ENCODE results near the gene SH3RF3.

SH3RF3 gene

GRCh38 chr2:109185821-109186570 is 57.0 kb downstream of the SH3RF3 start:
- no peak for DNase-seq

DNA sequence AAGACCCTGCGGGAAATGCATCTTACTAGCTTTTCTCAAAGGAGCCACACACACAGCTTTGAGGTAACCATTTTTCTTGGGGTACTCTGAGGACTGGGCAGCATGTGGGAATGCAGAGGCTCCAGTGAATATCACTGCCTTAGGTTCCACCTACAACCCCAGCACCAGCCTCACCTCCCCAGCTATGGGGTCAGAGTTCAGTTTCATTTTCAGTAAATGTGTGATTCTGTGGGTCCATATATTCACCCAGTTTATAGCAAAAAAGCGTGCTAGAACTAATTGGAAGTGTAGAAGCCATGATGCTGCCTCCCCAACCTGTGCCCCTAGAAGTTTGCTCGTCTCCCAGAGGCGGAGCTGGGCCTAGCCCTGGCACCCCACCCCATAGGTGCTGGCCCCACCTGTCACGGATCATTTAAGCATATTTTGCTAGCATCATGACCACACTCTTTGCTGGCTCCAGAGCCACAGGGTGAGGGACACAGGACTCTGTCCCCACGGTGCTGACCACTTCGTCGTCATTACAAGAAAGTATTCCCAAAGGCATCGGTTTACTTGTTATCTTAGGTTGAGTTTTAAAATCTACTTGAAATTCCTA is 57.7 kb downstream of the SH3RF3 start:
- DNase-seq: no peak

- no peak for DNase-seq
Measured at GRCh38 chr2:109187711-109188495, 58.9 kb downstream of the SH3RF3 start.

GRCh38 chr2:109188496-109188890 is 59.5 kb downstream of the SH3RF3 start:
- no peak for DNase-seq

GRCh38 chr2:109188898-109189297 is 59.9 kb downstream of the SH3RF3 start:
- no peak for DNase-seq

DNA sequence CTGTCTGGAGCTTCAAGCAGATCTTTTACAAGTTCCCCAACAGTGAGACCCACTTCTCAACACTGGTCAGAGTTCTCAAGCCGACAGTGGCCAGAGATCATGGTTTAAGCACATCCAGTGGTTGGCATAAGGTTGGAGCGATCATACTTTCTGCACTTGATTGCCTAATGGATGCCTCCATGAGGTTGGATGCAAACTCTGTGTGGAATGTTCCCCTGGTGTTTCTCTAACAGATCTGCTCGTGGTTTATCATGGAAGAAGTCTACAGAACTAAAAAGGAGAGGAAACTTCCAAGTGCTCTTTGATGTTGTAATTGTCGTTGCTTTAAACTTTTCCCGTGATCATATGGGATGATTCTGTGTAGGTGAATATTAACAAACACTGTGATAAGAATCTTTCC is 60.7 kb downstream of the SH3RF3 start:
- DNase-seq: no peak

DNA sequence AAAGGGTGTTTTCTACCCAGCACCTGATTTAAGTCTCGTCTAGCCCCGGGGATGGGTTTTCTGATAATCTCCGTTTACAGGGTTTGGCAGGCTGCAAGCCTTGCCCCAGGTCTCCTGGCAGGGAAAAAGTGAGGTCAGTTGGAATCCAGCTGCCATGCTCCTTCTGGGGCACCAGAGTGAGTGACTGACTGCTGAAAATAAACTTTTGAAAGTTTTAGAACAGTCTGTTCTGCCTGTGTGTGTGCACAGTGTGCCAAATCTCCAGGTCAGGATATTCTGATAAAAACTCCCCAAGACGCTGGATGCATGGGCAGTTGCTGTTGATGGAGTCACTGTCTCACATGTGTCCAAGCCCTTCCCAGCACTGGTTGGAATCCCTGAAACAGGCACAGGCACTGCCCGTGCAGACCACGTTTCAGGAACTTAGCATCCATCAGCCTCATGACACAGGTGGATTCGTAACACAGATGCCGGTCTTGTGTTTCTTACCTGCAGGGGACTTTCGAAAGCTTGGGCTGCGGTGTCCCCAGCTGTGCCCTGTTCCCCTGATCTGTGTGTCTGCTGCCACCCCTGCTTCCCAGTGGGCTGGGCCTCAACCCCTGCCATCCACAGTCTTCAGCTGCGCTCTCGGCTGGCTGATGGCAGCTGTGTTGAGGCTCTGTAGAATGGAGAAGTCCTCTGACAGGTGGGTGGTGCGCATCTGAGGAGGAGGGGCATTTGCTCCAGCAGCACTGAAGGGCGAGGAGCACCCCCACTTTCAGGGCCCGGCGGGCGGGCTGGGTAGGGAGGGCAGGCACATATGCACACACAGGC is 65.0 kb downstream of the SH3RF3 start:
- no peak for DNase-seq

DNA sequence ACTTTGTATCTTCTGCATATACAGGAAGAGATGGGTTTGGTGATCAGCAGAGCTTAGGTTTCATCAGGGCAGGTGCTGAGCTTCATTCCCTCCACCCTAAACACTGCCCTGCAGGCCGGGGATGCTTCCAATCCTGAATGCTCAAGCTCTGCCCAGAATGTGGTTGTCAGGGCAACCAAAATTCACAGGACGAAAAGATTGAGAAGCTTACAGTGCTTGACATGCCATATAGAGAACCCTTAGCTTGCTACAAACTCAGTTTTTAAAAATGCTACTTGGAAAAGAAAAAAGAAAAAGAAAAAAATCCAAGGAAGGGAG is 65.6 kb downstream of the SH3RF3 start:
- no peak for DNase-seq

- no peak for DNase-seq
Measured at GRCh38 chr2:109195193-109196045, 66.4 kb downstream of the SH3RF3 start.

- no peak for DNase-seq
Measured at GRCh38 chr2:109196081-109196875, 67.3 kb downstream of the SH3RF3 start.

DNA sequence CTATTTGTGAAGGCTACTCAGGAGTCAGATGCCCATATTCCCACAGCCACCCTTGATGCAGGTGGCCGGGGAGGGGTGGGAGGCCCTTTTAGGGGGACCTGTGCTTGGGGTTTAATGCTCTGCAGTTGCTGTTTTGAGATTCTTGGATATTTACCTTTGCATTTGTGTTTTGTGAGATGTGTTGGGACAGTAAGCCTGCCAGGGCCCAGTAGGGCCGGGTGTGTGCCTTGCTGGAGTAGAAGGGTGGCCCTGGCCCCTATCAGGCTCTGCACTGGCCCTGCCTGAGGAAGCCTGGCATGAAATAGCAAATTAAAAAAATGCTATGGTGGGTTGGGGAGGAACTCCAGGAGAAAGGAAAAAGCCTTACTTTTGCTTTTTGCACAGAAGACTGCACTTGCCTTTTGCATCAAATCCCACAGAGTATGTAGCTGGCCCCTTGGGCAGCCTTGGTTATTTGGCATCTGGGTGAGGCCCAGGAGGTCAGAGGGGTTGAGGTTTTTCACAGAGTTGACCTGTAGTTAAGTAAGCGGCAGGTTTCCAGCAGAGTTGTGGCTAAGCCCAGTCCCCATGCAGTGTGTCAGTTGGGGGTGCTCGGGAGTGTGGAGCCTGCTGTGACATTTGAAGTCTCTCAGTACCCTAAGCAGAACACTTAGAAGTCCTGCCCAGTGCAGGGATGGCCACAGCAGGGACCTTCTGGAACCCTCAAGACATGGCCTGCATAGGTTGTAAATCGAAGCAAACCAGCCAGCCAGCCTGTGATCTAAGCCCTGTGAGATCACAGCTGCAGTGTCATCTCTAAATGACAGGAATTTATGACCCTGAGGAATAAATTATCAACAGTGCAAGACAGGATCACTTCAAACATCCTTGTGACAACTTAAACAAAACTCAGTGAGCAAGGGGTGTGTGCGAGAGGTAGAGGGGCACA is 68.8 kb downstream of the SH3RF3 start:
- no peak for DNase-seq

- no peak for DNase-seq
Measured at GRCh38 chr2:109199790-109200189, 70.8 kb downstream of the SH3RF3 start.

DNA sequence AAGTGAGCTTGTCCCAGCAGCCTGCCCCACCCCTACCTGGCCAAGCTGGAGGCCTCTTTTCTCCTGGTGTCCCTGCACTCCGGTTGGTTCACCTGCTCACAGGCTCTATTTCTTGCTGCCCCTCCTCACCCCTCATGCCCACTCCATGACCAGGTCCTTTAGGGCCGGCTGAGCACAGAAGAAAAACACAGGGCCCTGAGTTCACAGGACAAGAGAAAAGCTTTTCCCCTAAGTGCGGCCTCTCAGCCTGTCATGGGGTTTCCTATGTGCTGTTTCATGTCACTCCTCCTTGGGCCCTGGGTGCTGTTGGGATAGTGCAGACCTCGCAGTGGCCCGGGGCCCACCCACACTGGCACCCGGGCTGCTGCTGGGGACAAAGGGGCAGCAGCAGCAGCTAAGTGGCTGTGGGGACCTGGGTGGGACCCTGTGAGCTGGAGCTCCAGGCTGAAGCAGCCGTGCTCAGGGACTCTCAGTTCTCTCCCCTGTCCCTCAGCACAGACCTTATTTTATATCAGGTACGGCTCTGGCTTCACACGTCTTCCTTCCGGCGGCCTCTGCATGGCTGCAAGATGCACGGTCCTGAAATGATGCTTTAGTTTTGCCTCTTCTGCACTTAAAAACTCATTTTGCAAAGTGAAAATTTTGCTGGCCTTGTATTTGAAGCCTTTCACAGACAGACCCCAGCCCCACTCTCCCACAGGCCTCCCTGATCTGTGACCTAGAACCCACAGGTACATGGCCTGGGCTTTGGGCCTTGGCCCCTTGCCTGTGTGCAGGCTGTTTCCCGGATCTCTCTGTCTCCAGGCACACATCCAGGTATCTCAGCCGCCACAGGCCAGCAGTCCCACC is 71.8 kb downstream of the SH3RF3 start:
- DNase-seq: no peak

DNA sequence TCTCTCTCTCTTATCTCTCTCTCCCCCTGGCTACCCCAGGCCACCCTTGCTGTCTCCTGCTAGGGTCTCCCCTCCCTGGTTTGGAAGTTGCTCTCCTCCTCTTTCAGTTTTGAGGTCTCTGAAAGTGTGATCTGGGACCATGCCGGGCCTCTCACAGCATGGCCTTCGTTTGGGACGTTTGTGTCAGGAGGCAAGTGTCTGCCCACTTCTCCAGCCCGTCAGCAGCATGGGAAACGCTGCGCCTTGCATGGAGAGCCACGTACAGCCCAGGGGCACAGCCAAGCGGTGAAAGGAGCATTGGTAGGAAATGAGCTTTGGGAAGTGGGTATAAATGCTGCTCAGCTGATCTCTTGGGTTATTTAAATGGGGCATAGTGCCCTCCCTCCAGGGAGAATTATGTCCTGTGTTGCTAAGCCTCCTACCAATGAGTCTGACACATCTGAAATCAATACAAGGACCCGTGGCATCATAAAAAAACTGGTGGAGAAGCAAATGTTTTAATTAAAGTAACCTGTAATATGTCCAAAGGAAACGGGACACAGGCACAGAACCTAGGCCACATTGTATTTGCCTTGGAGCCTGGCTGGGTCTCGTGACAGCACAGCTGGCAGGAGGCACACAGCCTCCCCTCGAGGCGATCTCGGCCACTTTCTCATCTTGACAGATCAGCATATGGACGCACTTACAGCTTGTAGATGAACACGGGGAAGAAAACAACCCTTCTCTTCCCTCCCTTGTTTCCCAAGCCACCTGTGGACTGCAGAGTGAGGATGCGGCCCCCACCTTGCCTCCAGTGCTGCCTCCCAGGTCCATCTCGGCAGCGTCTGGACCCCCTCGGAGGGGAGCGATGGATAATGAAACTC is 72.7 kb downstream of the SH3RF3 start:
- DNase-seq: no peak

- DNase-seq: no peak
Measured at GRCh38 chr2:109202486-109202885, 73.5 kb downstream of the SH3RF3 start.

DNA sequence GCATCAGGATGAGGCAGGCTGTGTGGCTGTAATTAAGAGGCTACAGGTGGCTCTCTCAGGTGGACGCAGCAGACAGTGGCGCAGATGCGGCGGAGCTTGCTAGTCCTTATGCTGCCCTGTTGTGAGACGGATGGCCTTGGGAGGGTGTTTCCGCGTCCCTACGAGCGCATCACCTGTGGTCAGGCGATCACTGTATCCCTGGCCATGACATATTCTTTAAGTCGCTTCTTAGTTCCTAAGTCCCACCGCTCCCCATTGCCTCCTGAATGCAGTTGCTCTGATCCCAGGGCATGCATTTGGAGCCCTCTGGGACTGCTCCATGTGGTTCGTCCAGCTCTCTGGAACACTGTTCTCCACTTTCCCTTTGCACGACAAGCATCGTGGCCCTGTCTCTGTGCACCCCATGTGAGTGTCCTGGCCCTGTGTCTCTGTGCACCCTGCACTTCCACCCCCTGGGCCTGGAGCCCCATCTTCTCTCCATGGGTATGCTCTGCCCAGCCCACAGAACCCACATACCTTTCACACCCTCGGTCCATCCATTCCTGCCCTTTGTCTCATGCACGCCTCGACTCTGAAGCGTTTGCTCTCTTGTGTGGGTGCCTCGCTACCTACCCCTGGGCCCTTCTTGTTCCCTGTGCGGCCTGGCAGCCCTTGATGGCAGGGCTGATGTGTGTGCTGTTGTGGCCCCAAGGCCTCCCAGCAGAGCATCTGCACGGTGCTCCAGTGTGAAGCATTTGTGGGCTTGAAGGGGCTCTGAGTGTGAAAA is 74.4 kb downstream of the SH3RF3 start:
- DNase-seq: no peak

DNA sequence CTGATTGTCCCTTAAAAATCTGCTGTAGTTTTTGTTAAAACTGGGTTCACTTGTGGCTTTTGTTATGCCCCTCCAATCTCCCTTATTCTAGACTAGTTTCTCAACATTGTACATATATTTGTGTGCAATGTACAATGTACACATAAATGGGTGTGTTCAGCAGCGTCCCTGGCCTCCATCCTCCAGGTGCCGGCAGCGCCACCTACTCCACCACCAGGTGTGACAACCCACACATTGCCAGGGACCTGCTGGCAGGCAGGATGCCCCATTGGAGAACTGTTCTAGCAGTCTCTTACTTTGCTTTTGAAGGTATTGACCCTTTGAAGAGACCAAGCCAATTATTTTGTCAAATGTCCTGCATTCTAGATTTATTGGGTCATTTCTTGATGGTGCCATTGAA is 75.4 kb downstream of the SH3RF3 start:
- DNase-seq: no peak

GRCh38 chr2:109205447-109205846 is 76.4 kb downstream of the SH3RF3 start:
- DNase-seq: no peak

Measured in NCI-H2029 treated with DMSO at 0.1 percent for 48 hours (cell line).